K562 (cell line): ENCODE results near the gene HPS4.

Experiments used
- CHD4 ChIP-seq: fragments of 200-600 bp; sonication (generic); IDR thresholded peaks from 3 replicates; pipeline ENCODE4 v1.6.1; 2012; ENCODE audit warnings: low read depth, mild to moderate bottlenecking, mixed read lengths, low read length, inconsistent platforms; ENCODE audit not compliant: insufficient read depth, insufficient replicate concordance, poor library complexity, severe bottlenecking
- ELF1 ChIP-seq: fragments of 200-800 bp; sonication (Bioruptor generic); IDR thresholded peaks from 2 replicates; pipeline ENCODE4 v1.6.1; 2016; ENCODE audit warnings: missing genetic modification characterization, missing compliant biosample characterization
- EZH2 ChIP-seq: IDR thresholded peaks from 2 replicates; pipeline ENCODE4 v1.6.1; 2012; ENCODE audit warnings: low read depth, mild to moderate bottlenecking, inconsistent platforms, low read length, borderline replicate concordance
- U2AF1 ChIP-seq: fragments of 200-400 bp; formaldehyde crosslinking; optimal IDR thresholded peaks from 2 replicates; pipeline ENCODE3; 2017; ENCODE audit warnings: mild to moderate bottlenecking, low read depth, low read length, moderate library complexity
- ZNF224 ChIP-seq: sonication (generic); formaldehyde crosslinking; IDR thresholded peaks from 2 replicates; pipeline ENCODE4 v1.8.0; 2022; ENCODE audit warnings: mild to moderate bottlenecking, missing genetic modification reagents
- ZNF780A ChIP-seq: fragments of 250-450 bp; sonication (Bioruptor Pico); IDR thresholded peaks from 2 replicates; pipeline ENCODE4 v1.5.0; 2021; ENCODE audit warnings: mild to moderate bottlenecking
- TF ChIP-seq, protein P1 (sequence below): fragments of 450-650 bp; conservative IDR thresholded peaks from 2 replicates; pipeline ENCODE4 v1.6.1; 2016; ENCODE audit warnings: missing genetic modification characterization, low read depth, mild to moderate bottlenecking, missing compliant biosample characterization, moderate library complexity
- TF ChIP-seq, protein P2 (sequence below), 3 experiments: IDR thresholded peaks in 2 of 3; conservative IDR thresholded peaks in 1 of 3; 2 replicates each; pipeline ENCODE4 v1.5.1; 2011 to 2012; ENCODE audit warnings: low read length in 3 of 3, mild to moderate bottlenecking in 3 of 3, control low read depth in 2 of 3, improper control_type of control experiment in 1 of 3, inconsistent platforms in 1 of 3, low read depth in 1 of 3, mixed read lengths in 1 of 3, moderate library complexity in 1 of 3; ENCODE audit not compliant: insufficient read depth in 2 of 3
- TF ChIP-seq, protein P3 (sequence below): sonication (generic); formaldehyde crosslinking; IDR thresholded peaks from 2 replicates; pipeline ENCODE4 v1.8.0; 2022; ENCODE audit warnings: mild to moderate bottlenecking, missing genetic modification reagents
- TF ChIP-seq, protein P4 (sequence below): sonication (generic); formaldehyde crosslinking; IDR thresholded peaks from 2 replicates; pipeline ENCODE4 v1.8.1; 2023; ENCODE audit warnings: mild to moderate bottlenecking, missing genetic modification reagents

- no peak for TF ChIP-seq CHD4
- no peak for TF ChIP-seq ELF1 (tag)
- TF ChIP-seq, protein P1, sequence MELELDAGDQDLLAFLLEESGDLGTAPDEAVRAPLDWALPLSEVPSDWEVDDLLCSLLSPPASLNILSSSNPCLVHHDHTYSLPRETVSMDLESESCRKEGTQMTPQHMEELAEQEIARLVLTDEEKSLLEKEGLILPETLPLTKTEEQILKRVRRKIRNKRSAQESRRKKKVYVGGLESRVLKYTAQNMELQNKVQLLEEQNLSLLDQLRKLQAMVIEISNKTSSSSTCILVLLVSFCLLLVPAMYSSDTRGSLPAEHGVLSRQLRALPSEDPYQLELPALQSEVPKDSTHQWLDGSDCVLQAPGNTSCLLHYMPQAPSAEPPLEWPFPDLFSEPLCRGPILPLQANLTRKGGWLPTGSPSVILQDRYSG (tag): no peak
- TF ChIP-seq U2AF1: no peak
- TF ChIP-seq, protein P2, sequence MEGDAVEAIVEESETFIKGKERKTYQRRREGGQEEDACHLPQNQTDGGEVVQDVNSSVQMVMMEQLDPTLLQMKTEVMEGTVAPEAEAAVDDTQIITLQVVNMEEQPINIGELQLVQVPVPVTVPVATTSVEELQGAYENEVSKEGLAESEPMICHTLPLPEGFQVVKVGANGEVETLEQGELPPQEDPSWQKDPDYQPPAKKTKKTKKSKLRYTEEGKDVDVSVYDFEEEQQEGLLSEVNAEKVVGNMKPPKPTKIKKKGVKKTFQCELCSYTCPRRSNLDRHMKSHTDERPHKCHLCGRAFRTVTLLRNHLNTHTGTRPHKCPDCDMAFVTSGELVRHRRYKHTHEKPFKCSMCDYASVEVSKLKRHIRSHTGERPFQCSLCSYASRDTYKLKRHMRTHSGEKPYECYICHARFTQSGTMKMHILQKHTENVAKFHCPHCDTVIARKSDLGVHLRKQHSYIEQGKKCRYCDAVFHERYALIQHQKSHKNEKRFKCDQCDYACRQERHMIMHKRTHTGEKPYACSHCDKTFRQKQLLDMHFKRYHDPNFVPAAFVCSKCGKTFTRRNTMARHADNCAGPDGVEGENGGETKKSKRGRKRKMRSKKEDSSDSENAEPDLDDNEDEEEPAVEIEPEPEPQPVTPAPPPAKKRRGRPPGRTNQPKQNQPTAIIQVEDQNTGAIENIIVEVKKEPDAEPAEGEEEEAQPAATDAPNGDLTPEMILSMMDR (IDR thresholded peaks at IDR 0.05 in 2 of 3, conservative IDR thresholded peaks at IDR 0.05 in 1 of 3; ENCODE audit: insufficient read depth in 2 of 3, low read depth in 1 of 3, low read length in 3 of 3): no peak
- TF ChIP-seq, protein P3, sequence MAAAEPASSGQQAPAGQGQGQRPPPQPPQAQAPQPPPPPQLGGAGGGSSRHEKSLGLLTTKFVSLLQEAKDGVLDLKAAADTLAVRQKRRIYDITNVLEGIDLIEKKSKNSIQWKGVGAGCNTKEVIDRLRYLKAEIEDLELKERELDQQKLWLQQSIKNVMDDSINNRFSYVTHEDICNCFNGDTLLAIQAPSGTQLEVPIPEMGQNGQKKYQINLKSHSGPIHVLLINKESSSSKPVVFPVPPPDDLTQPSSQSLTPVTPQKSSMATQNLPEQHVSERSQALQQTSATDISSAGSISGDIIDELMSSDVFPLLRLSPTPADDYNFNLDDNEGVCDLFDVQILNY (CRISPR knock-in tag): no peak
- TF ChIP-seq ZNF224 (CRISPR knock-in tag): no peak
- TF ChIP-seq ZNF780A (CRISPR knock-in tag): no peak
- no peak for TF ChIP-seq EZH2
- TF ChIP-seq, protein P4, sequence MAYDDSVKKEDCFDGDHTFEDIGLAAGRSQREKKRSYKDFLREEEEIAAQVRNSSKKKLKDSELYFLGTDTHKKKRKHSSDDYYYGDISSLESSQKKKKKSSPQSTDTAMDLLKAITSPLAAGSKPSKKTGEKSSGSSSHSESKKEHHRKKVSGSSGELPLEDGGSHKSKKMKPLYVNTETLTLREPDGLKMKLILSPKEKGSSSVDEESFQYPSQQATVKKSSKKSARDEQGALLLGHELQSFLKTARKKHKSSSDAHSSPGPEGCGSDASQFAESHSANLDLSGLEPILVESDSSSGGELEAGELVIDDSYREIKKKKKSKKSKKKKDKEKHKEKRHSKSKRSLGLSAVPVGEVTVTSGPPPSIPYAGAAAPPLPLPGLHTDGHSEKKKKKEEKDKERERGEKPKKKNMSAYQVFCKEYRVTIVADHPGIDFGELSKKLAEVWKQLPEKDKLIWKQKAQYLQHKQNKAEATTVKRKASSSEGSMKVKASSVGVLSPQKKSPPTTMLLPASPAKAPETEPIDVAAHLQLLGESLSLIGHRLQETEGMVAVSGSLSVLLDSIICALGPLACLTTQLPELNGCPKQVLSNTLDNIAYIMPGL: no peak
These were observed 43.6 kb upstream of the HPS4 start for GRCh38 chr22:26527167-26527566.
